Transverse colon (tissue), 4 donors: Measurements from ENCODE around the gene TSPAN9. TPM values are rescaled to one million over a fixed set of nuclear protein-coding genes. Genes with fewer than 3 reads are reported as not detected.

Experiments used
- DNase-seq: peaks from one replicate; pipeline ENCODE4 v3.0.0-alpha.2; 2019
- H3K27ac ChIP-seq, 4 donors: fragments of 200-600 bp; sonication (generic); 2 replicates each; pipeline ENCODE4 v1.5.1; 2016 to 2018; ENCODE audit warnings: inconsistent platforms in 4 of 4
- H3K27me3 ChIP-seq: fragments of 200-600 bp; sonication (generic); 2 replicates; pipeline ENCODE4 v1.5.1; 2017; ENCODE audit warnings: inconsistent platforms
- H3K36me3 ChIP-seq, 4 donors: fragments of 200-600 bp; sonication (generic); 2 replicates each; pipeline ENCODE4 v1.5.1; 2017 to 2019; ENCODE audit warnings: inconsistent platforms in 4 of 4
- H3K4me1 ChIP-seq, 4 donors: fragments of 200-600 bp; sonication (generic); 2 replicates each; pipeline ENCODE4 v1.5.1; 2017 to 2020; ENCODE audit warnings: inconsistent platforms in 4 of 4
- H3K4me3 ChIP-seq, 4 donors: fragments of 200-600 bp; sonication (generic); 1 replicate in 1 of 4; 2 replicates in 3 of 4; pipeline versions ENCODE4 v1.5.1 to v1.6.1; 2017 to 2019; ENCODE audit warnings: inconsistent platforms in 4 of 4
- H3K9me3 ChIP-seq, 2 donors: fragments of 200-600 bp; sonication (generic); 2 replicates each; pipeline ENCODE4 v1.5.1; 2017 to 2019; ENCODE audit warnings: inconsistent platforms in 2 of 2
- EP300 ChIP-seq: sonication (generic); formaldehyde crosslinking; IDR thresholded peaks from one replicate; pipeline ENCODE4 v1.6.1; 2017; ENCODE audit warnings: antibody characterized with exemption, low read depth
- POLR2A ChIP-seq: fragments of 450-650 bp; IDR thresholded peaks from one replicate; pipeline ENCODE4 v1.6.1; 2016; ENCODE audit warnings: antibody characterized with exemption, mild to moderate bottlenecking, moderate library complexity
- POLR2AphosphoS5 ChIP-seq, 3 donors: sonication (generic); formaldehyde crosslinking; IDR thresholded peaks; one replicate each; pipeline ENCODE4 v1.6.1; 2016; ENCODE audit warnings: antibody characterized with exemption in 3 of 3
- WGBS, 2 donors: methylation state at CpG; one replicate each; pipeline ENCODE4 v1.1.5; 2018; ENCODE audit warnings: low coverage in 1 of 2; 5-methylcytosine and 5-hydroxymethylcytosine counted together
- in situ Hi-C, 4 donors: fragments of 200-750 bp; cut with MboI; loops; one replicate each; pipeline versions ENCODE4 v1.15.0 to v1.15.1; 2017; ENCODE audit warnings: low sequenced_read_pairs in 3 of 4, low pct_ligation_motif_present in 1 of 4, low pct_unique_long_range_greater_than_20kb in 1 of 4
- intact Hi-C: fragments of 100-400 bp; cut with DNase I; formaldehyde crosslinking; loops from one replicate; pipeline ENCODE4 v1.15.1; 2023; ENCODE audit warnings: low total_unique reads
- total RNA-seq, 4 donors: library from RNA; depleted of rRNA; stranded (reverse); fragments of >200 nt; gene quantifications; one replicate each; pipeline ENCODE4 v1.1.0, GENCODE V29; 2016
- TF ChIP-seq, protein P1 (sequence below), 5 experiments: fragments of 200-600 bp in 3 of 5; fragments of 450-650 bp in 2 of 5; sonication (generic) in 3 of 5; IDR thresholded peaks; 1 replicate in 2 of 5; 2 replicates in 3 of 5; pipeline ENCODE4 v1.5.1; 2016 to 2017; ENCODE audit warnings: antibody characterized with exemption in 5 of 5, inconsistent platforms in 3 of 5, mild to moderate bottlenecking in 2 of 5, moderate library complexity in 1 of 5

The TSPAN9 gene
- total RNA-seq, 4 donors from 2014 or later, result 4.2 to 9.3 (median 6.1) TPM

GRCh38 chr12:3187846-3188770 lies 110.9 kb downstream of the TSPAN9 start:
- Histone ChIP-seq H3K4me3 (no peak overlapping the region), H3K4me1 (no peaks in the 10 kb centered on the region), H3K27ac (no peak overlapping the region), H3K27me3 (no peaks in the 10 kb centered on the region), H3K36me3 (no peaks in the 10 kb centered on the region), H3K9me3 (no peaks in the 10 kb centered on the region)
- in situ Hi-C loops, result no loop called here
- WGBS, 2 donors, result 72% methylated on average over 16 of the region's 17 CpGs; no CpG with 5 or more reads in 1 of the 2 donors
- intact Hi-C loops, result no loop called here
- TF ChIP-seq POLR2A, result no peak
- DNase-seq, result no peak

DNA sequence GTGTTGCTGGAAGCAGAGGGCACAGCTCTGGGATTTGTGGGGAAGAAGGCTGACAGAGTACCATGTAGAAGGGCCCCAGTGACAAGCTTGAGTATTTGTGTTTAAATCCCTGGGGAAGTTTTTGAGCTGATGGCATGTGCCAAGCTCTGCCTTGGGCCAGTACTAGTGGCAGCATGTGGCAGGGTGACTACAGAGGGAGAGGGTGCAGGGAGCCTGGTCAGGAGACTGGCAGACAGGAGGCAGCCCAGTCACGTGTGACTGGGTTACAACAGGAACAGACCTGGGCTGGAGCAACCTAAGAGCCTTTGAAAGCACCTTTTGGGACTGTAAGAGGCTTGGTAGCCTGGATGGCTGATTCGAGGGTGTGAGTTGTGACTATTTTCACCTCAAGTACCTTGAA lies 112.1 kb downstream of the TSPAN9 start:
- DNase-seq, result no peak
- H3K4me3 ChIP-seq, result no peak overlapping the region
- H3K27me3 ChIP-seq, result no peaks in the 10 kb centered on the region
- H3K4me1 ChIP-seq, result no peaks in the 10 kb centered on the region
- TF ChIP-seq, protein P1, sequence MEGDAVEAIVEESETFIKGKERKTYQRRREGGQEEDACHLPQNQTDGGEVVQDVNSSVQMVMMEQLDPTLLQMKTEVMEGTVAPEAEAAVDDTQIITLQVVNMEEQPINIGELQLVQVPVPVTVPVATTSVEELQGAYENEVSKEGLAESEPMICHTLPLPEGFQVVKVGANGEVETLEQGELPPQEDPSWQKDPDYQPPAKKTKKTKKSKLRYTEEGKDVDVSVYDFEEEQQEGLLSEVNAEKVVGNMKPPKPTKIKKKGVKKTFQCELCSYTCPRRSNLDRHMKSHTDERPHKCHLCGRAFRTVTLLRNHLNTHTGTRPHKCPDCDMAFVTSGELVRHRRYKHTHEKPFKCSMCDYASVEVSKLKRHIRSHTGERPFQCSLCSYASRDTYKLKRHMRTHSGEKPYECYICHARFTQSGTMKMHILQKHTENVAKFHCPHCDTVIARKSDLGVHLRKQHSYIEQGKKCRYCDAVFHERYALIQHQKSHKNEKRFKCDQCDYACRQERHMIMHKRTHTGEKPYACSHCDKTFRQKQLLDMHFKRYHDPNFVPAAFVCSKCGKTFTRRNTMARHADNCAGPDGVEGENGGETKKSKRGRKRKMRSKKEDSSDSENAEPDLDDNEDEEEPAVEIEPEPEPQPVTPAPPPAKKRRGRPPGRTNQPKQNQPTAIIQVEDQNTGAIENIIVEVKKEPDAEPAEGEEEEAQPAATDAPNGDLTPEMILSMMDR (IDR thresholded peaks at IDR 0.05), result no peak
- TF ChIP-seq EP300 (no peak), POLR2AphosphoS5 (IDR thresholded peaks at IDR 0.05) (no peak), POLR2A (no peak)
- no peak overlapping the region for H3K27ac ChIP-seq
- H3K9me3 ChIP-seq, result no peaks in the 10 kb centered on the region
- 36% methylated on average over 2 of the region's 2 CpGs; no CpG with 5 or more reads in 1 of the 2 donors for WGBS, 2 donors
- intact Hi-C loops (no loop called here), in situ Hi-C loops (no loop called here)
- no peaks in the 10 kb centered on the region for H3K36me3 ChIP-seq

DNA sequence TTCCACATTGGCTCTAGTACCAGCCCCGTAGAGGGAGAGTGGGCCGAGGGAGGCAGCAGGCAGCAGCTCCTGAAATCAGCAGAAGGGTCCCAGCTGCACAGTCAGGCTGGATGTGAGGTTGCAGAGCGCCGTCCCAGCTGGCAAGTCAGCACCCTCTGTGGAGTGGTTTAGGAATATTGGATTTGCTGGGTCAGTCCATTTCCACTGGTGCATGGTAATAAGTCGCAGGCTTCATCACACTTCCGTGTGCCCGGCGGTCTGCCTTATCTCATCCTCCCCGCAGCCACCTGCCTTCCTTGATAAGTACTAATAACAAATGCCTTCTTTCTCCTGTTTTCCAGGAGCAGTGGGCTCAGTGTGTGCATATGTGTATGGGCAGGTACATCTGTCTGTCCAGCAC lies 112.9 kb downstream of the TSPAN9 start:
- DNase-seq, result no peak
- Histone ChIP-seq H3K9me3 (no peaks in the 10 kb centered on the region), H3K4me3 (no peak overlapping the region), H3K27ac (no peak overlapping the region), H3K4me1 (no peaks in the 10 kb centered on the region), H3K27me3 (no peaks in the 10 kb centered on the region), H3K36me3 (no peaks in the 10 kb centered on the region)
- TF ChIP-seq POLR2A, result no peak
- in situ Hi-C loops (no loop called here), intact Hi-C loops (no loop called here)
- WGBS, 2 donors, result 48 to 64% methylated on average over 7 to 9 of the region's 9 CpGs

DNA sequence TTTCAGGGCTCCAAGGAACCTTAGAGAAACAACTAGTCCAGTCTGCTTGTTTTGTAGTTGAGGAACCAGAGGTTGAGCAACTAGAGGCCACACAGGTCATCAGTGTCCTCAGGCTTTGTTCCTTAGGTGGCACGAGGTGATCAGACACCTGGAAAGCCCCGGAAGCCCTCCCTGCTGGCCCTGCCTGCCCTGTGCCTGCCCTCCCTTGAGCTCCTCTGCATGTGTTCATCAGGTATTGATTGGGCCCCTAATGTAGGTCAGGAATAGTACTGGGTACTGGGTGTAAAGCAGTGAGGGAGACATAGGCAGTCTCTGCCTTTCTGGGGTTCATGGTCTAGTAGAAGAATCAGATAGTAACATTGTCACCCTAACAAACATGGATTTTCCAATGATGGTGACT lies 114.3 kb downstream of the TSPAN9 start:
- Histone ChIP-seq H3K27me3 (no peaks in the 10 kb centered on the region), H3K36me3 (no peaks in the 10 kb centered on the region), H3K9me3 (no peaks in the 10 kb centered on the region), H3K4me1 (no peaks in the 10 kb centered on the region), H3K4me3 (no peak overlapping the region), H3K27ac (no peak overlapping the region)
- no peak for DNase-seq
- intact Hi-C loops (no loop called here), in situ Hi-C loops (no loop called here)
- TF ChIP-seq POLR2A, result no peak
- TF ChIP-seq EP300, result no peak
- TF ChIP-seq, protein P1 (IDR thresholded peaks at IDR 0.05), result no peak
- no peak for TF ChIP-seq POLR2AphosphoS5 (IDR thresholded peaks at IDR 0.05)
- WGBS, 2 donors, result 74% methylated on average over 2 of the region's 2 CpGs; no CpG with 5 or more reads in 1 of the 2 donors

DNA sequence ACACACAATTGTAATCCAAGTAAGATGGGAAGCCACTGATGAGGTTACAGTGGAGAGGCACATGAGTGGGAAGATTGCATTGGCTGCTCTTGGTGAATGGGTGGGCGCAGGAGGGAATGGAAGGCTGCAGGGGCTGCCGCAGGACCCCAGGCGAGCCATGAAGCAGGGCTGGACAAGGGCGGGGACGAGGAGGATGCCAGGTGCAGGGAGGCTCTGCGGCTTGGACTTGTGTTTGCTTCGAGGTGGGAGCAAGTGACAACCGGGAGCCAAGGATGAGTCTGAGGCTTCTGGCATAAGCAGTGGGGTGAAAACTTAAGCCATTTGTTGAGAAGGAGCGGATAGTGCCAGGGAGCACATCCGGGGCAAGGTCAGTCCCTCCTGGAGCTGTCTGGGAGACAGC lies 115.0 kb downstream of the TSPAN9 start:
- H3K27ac ChIP-seq, result no peak overlapping the region
- in situ Hi-C loops, result no loop called here
- H3K36me3 ChIP-seq, result no peaks in the 10 kb centered on the region
- H3K27me3 ChIP-seq, result no peaks in the 10 kb centered on the region
- H3K4me3 ChIP-seq, result no peak overlapping the region
- 80 to 92% methylated on average over 1 to 10 of the region's 10 CpGs for WGBS, 2 donors
- TF ChIP-seq EP300, result no peak
- TF ChIP-seq, protein P1 (IDR thresholded peaks at IDR 0.05), result no peak
- no peak for TF ChIP-seq POLR2AphosphoS5 (IDR thresholded peaks at IDR 0.05)
- no peak for TF ChIP-seq POLR2A
- DNase-seq, result no peak
- intact Hi-C loops, result no loop called here
- H3K4me1 ChIP-seq, result no peaks in the 10 kb centered on the region
- H3K9me3 ChIP-seq, result no peaks in the 10 kb centered on the region
